Pulmonary artery endothelial cell (primary cell): ENCODE results near the gene ZNF621. TPM values are rescaled to one million over a fixed set of nuclear protein-coding genes. Genes with fewer than 3 reads are reported as not detected.

Experiments
- DNase-seq: peaks from one replicate; pipeline ENCODE4 v3.0.0-alpha.2; 2011; ENCODE audit warnings: low read depth, low spot score
- total RNA-seq: library from RNA; depleted of rRNA; stranded (reverse); fragments of >200 nt; gene quantifications from 2 replicates; pipeline ENCODE4 v1.2.3, GENCODE V29; 2014

Gene ZNF621
- total RNA-seq: 8.8 and 9.6 TPM in 2 replicates

GRCh38 chr3:40524568-40525285 lies at the start of gene ZNF621:
Gene ZNF621, plus strand, starts transcription at chr3:40524960. Its CDS starts 881 bp downstream, at chr3:40525841.
- peak; percentile 50 for DNase-seq

GRCh38 chr3:40476478-40477470 lies 48.0 kb upstream of the ZNF621 start, which contains the start of gene ZNF619:
Gene ZNF619, plus strand, starts transcription at chr3:40477122. Its CDS starts 858 bp downstream, at chr3:40477980.
- peak; percentile 35 for DNase-seq

- DNase-seq: no peak
Measured at GRCh38 chr3:40477666-40478065, 47.1 kb upstream of the ZNF621 start.

GRCh38 chr3:40487172-40487571 lies 37.6 kb upstream of the ZNF621 start:
- DNase-seq: no peak

DNA sequence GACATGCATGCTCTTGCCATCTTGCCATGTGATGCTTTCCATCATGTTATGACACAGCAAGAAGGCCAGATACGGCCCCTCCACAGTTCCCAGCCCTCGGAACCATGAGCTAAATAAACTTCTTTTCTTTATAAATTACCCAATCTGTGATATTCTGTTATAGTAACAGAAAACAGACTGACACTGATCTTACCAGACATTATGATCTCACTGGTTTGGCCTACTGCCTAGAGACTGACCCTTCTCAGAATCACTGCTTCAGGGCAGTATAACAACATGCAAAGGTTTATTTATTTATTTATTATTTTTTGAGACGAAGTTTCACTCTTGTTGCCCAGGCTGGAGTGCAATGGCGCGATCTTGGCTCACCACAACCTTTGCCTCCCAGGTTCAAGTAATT lies 33.8 kb upstream of the ZNF621 start:
- no peak for DNase-seq

DNA sequence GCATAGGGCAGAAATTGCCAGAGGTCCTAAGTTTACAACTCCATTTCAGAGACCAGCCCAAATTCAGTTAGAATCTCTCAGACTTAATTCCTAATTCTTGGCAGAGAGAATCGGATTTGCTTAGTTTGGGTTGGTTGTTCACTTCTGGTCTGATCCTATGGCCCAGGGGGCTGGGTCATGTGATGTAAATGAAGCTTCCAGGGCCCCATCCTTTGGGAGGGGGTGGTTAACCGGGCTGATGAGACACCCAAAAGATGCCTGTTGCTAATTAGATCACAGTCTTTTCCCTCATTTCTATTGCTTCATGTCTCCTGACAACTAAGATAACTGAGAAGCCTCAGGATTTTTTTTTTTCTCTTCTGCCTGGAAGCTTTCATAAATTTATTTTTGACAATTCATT lies 30.1 kb upstream of the ZNF621 start:
- DNase-seq: no peak

DNA sequence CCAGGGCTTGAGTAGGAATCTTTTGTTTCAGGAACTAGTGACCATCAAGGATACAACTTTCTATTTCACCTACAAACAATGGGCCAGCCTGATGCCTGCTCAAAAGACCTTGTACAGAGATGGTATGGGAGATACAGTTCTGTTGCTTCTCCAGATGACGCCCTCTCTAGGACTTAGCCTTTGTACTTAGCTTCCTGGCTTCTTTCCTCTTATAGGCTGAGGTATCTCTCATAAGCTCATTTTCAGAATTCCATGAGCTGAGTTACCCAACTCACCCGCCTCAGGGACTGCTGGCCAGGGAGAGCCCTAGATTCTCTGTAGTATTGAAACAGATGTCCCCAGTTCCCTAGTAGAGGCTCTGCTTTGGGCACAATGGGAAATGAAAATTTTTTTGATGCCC lies 27.5 kb upstream of the ZNF621 start:
- DNase-seq: no peak

DNA sequence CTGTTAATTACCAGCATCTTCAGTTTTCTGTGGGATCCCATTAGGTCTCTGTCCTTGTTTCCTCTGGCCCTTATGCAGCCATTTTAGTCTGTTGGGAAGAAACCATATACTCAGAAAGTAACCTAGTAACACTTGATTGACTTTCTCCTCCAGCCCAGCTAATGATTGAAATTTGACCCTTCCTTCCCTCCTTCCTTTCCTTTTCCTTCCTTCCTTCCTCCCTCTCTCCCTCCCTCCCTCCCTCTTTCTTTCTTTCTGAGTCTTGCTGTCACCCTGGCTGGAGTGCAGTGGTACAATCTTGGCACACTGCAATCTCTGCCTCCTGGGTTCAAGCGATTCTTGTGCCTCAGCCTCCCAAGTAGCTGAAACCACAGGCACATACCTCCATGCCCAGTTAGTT lies 24.8 kb upstream of the ZNF621 start:
- DNase-seq: no peak

GRCh38 chr3:40502034-40502433 lies 22.7 kb upstream of the ZNF621 start:
- DNase-seq: no peak

GRCh38 chr3:40504636-40505430 lies 19.9 kb upstream of the ZNF621 start:
- peak; percentile 97 for DNase-seq

DNA sequence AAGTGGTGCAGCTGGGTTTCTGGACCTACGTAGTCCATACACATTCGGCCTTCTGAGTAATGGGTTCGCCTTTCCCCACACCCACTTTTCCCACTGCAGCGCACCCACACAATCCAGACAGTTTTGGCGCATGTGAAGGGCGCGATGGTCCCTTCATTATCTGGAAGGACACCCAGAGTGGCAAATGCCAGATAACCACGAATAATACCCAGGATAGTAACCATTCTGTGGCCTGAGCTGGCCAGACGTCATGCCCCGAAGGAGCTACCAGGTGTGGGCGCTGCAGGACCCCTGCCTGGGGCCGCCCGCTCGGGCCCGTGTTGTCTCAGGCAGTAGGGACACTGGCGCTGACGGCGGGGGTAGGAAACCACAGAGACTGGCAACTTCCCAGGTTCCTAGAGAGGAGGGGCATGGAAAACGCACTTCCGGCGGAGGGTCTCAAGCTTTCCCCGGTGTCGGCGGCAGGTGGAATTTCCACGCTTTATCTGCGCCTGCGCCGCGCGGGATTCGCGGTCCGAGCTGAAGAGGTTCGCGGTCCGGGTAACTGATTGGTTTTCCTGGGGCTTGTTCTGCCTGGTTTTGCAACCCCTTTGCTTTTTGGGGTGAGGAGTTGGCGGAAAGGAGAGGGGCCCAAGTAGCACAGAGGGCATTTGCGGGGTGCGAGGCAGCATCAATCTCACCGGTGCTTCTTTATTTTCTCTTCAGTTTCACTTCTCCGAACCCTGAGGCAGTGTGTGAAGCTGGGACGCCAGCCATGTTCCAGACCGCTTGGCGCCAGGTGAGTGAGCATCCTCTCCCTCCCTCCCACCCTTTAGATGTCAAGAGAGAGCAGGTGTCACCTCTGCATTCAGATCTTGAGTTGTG lies 18.9 kb upstream of the ZNF621 start, which contains the start of gene ZNF620:
TSS of gene ZNF620 (plus strand) at position 441 of the 864 bp plus-strand sequence. CDS start at position 755, 314 bp downstream.
- peak; percentile 46 for DNase-seq

DNA sequence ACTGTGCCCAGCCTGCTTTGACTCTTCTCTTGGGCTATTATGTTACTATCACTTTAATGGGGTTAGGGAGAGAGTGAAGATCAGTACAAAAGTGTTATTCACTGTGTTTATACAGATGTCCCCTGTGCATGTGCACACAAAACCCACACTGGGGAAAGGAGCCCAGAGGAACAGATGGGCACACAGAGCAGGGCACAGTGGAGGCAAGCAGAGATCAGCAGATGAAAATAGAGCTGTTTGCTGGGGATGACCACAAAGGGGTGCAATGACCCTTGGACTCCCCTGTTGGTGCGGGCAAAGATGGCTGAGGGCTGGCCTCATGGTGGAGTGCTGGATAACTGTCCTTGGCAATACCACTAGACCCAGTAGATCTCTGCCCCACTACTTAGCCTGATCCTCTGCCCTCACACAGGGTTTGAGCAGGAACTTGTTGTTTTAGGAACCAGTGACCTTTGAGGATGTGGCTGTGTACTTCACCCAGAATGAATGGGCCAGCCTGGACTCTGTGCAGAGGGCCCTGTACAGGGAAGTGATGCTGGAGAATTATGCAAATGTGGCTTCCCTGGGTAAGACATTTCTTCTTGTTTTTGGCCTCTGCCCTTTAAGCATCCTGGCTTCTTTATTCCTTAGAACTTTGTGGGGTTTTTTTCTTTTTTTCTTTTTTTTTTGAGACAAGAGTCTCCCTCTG lies 13.6 kb upstream of the ZNF621 start:
- no peak for DNase-seq

DNA sequence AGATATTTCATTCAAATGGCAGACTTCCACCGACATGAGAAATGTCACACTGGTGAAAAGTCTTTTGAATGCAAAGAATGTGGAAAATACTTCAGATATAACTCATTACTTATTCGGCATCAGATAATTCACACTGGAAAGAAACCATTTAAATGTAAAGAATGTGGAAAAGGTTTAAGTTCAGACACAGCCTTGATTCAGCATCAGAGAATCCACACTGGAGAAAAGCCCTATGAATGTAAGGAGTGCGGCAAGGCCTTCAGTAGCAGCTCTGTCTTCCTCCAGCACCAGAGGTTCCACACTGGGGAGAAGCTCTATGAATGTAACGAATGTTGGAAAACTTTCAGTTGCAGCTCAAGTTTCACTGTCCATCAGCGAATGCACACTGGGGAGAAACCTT lies 8.6 kb upstream of the ZNF621 start:
- DNase-seq: no peak

GRCh38 chr3:40518067-40518466 lies 6.7 kb upstream of the ZNF621 start:
- no peak for DNase-seq

- DNase-seq: no peak
Measured at GRCh38 chr3:40518848-40519247, 5.9 kb upstream of the ZNF621 start.

DNA sequence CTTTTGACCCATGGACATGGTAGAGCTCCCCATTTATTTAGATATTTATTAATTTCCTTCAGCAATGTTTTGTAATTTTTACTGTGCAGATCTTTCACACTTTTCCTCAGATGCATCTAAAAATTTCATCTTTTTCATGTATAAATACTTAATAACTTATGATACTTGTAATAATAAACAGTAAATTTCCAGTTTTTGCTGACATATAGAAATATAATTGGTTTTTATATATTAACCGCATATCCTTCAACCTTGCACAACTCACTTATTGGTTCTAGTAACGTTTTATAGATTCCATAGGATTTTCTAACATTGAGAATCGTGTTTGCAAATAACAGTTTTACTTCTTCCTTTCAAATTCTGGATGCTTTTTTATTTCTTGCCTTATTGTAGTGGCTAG lies 3.5 kb upstream of the ZNF621 start:
- no peak for DNase-seq

DNA sequence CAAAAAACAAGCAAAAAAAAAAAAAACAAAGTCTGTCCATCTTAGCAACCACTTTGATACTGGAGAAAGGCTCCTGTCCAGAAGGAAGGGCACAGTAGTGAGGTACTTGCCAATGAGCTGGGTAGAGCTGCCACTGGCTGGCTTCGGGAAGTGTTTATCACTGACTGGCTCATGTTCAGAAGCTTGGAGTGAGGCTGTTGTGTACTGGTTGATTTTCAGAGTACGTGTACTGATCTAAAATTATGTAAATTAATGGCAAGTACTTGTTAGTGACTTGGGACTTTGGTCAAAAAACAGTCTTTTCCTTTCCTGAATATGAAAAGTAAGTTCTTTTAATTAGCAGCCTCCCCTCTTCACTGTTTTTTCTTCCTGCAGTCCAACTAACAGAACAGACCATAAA lies 979 bp upstream of the ZNF621 start:
- no peak for DNase-seq

- DNase-seq: no peak
Measured at GRCh38 chr3:40524222-40524567, 565 bp upstream of the ZNF621 start.

DNA sequence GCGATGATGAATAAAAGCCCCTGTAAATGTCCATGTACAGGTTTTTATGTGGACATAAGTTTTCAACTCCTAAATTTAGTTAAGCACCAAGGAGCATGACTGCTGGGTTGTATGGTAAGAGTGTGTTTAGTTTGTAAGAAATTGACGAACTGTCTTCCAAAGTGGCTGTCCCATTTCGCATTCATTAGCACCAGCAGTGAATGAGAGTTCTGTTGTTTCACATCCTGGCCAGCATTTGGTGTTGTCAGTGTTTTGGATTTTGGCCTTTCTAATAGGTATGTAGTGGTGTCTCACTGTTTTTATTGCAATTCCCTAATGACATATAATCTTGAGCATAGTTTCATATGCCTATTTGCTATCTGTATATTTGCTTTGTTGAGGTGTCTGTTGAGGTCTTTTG lies 3.7 kb downstream of the ZNF621 start:
- DNase-seq: no peak

DNA sequence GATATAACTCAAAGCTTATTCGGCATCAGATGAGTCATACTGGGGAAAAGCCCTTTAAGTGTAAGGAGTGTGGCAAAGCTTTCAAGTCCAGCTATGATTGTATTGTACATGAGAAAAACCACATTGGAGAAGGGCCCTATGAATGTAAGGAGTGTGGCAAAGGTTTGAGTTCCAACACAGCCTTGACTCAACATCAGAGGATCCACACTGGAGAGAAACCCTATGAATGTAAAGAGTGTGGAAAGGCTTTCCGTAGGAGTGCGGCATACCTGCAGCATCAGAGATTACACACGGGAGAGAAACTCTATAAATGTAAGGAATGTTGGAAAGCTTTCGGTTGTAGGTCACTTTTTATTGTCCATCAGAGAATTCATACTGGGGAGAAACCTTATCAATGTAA lies 7.5 kb downstream of the ZNF621 start:
- DNase-seq: no peak
